ENCODE measurements around the gene ZCWPW1.

The ZCWPW1 gene

GRCh38 chr7:100431286-100431735, 2.8 kb upstream of the ZCWPW1 start:
- no peak for DNase-seq

- no peak for DNase-seq
Measured at GRCh38 chr7:100430493-100431285, 2.2 kb upstream of the ZCWPW1 start.

- DNase-seq: peak; percentile 98
Measured at GRCh38 chr7:100429637-100430492, 1.4 kb upstream of the ZCWPW1 start, which contains the start of gene MEPCE. Gene MEPCE, plus strand, starts transcription at chr7:100429831. Its CDS starts 188 bp downstream, at chr7:100430019.

- peak; percentile 99 for DNase-seq
Measured at GRCh38 chr7:100428967-100429636, 599 bp upstream of the ZCWPW1 start.

GRCh38 chr7:100427762-100428198, 723 bp downstream of the ZCWPW1 start:
- no peak for DNase-seq

GRCh38 chr7:100426516-100426915, 2.0 kb downstream of the ZCWPW1 start:
- DNase-seq: no peak

- DNase-seq: no peak
Measured at GRCh38 chr7:100425347-100425746, 3.2 kb downstream of the ZCWPW1 start.

- no peak for DNase-seq
Measured at GRCh38 chr7:100423315-100423714, 5.2 kb downstream of the ZCWPW1 start.

GRCh38 chr7:100419660-100420226, 8.8 kb downstream of the ZCWPW1 start:
- DNase-seq: no peak

GRCh38 chr7:100418930-100419659, 9.4 kb downstream of the ZCWPW1 start:
- no peak for DNase-seq

GRCh38 chr7:100415448-100415847, 13.1 kb downstream of the ZCWPW1 start:
- DNase-seq: no peak

- no peak for DNase-seq
Measured at GRCh38 chr7:100413889-100414288, 14.6 kb downstream of the ZCWPW1 start.

- no peak for DNase-seq
Measured at GRCh38 chr7:100413346-100413745, 15.2 kb downstream of the ZCWPW1 start.

GRCh38 chr7:100411101-100411500, 17.4 kb downstream of the ZCWPW1 start:
- no peak for DNase-seq

- peak; percentile 39 for DNase-seq
Measured at GRCh38 chr7:100407285-100408180, 21.0 kb downstream of the ZCWPW1 start.

- DNase-seq: no peak
Measured at GRCh38 chr7:100406767-100407166, 21.7 kb downstream of the ZCWPW1 start.

GRCh38 chr7:100402241-100402640, 26.3 kb downstream of the ZCWPW1 start:
- DNase-seq: no peak

- no peak for DNase-seq
Measured at GRCh38 chr7:100401811-100402210, 26.7 kb downstream of the ZCWPW1 start.

- DNase-seq: no peak
Measured at GRCh38 chr7:100400656-100401055, 27.8 kb downstream of the ZCWPW1 start.

GRCh38 chr7:100400041-100400440, 28.5 kb downstream of the ZCWPW1 start:
- no peak for DNase-seq

- DNase-seq: no peak
Measured at GRCh38 chr7:100398239-100398638, 30.3 kb downstream of the ZCWPW1 start.

Measured in NCI-H2227 treated with DMSO at 0.1 percent for 48 hours (cell line).